Epithelial cell of proximal tubule (primary cell): ENCODE data around the gene ACSL3. TPM values are rescaled to one million over a fixed set of nuclear protein-coding genes. Genes with fewer than 3 reads are reported as not detected.

Experiments used
- DNase-seq: peaks from one replicate; pipeline ENCODE4 v3.0.0-alpha.2; 2011; ENCODE audit warnings: low read depth
- H3K4me3 ChIP-seq: 2 replicates; pipeline ENCODE4 v1.5.1; 2011; ENCODE audit warnings: low read depth, mild to moderate bottlenecking, low read length
- CTCF ChIP-seq: conservative IDR thresholded peaks from 2 replicates; pipeline ENCODE4 v1.5.1; 2012; ENCODE audit warnings: low read depth, mild to moderate bottlenecking, low read length
- total RNA-seq: library from RNA; depleted of rRNA; stranded (reverse); fragments of >200 nt; gene quantifications from 2 replicates; pipeline ENCODE4 v1.2.3, GENCODE V29; 2015

Gene ACSL3
- total RNA-seq, 1 donor from 2014 or later: 66.8 TPM

- H3K4me3 ChIP-seq: no peak overlapping the region
- no peak for DNase-seq
- no peak for TF ChIP-seq CTCF
Observed at GRCh38 chr2:222875482-222875881, 14.6 kb downstream of the ACSL3 start.

GRCh38 chr2:222876947-222877346 lies 16.1 kb downstream of the ACSL3 start:
- no peak for DNase-seq
- no peak for TF ChIP-seq CTCF
- no peak overlapping the region for H3K4me3 ChIP-seq

GRCh38 chr2:222877556-222878300 lies 16.9 kb downstream of the ACSL3 start:
- no peak for DNase-seq
- no peak for TF ChIP-seq CTCF
- H3K4me3 ChIP-seq: no peak overlapping the region

- H3K4me3 ChIP-seq: no peak overlapping the region
- no peak for TF ChIP-seq CTCF
- no peak for DNase-seq
Observed at GRCh38 chr2:222878301-222878876, 17.6 kb downstream of the ACSL3 start.

- no peak for TF ChIP-seq CTCF
Observed at GRCh38 chr2:222878877-222879603, 18.2 kb downstream of the ACSL3 start.

GRCh38 chr2:222879604-222879933 lies 18.7 kb downstream of the ACSL3 start:
- TF ChIP-seq CTCF: no peak
- H3K4me3 ChIP-seq: no peak overlapping the region
- no peak for DNase-seq

More at GRCh38 chr2:222878877-222879603, 18.2 kb downstream of the ACSL3 start:
- DNase-seq: no peak
- H3K4me3 ChIP-seq: no peak overlapping the region
